ENCODE results near the gene KRT86. TPM values are rescaled to one million over a fixed set of nuclear protein-coding genes. Genes with fewer than 3 reads are reported as not detected.

KRT86 gene
- total RNA-seq, 2 donors from 2014 or later, result 0.43 TPM; not detected in 1

Other genes with a start within 250 kb of the KRT86 start
- 1 to 10 TPM; 3.0 to 4.0 TPM for gene NR4A1, start 223.2 kb upstream of the KRT86 start, total RNA-seq
- 10 to 100 TPM; 43.1 to 55.1 TPM for gene ATG101, start 204.7 kb upstream of the KRT86 start, total RNA-seq
- gene SMIM41, start 194.9 kb upstream of the KRT86 start, total RNA-seq, result not detected
- gene KRT80, start 82.6 kb upstream of the KRT86 start, total RNA-seq, result not detected
- gene KRT7, start 41.4 kb upstream of the KRT86 start, total RNA-seq, result 1 to 10 TPM; 2.6 to 6.1 TPM
- under 1 TPM in 1 of 2 donors, not detected in 1; 0.22 TPM for gene KRT81, start 16.9 kb downstream of the KRT86 start, total RNA-seq
- gene KRT83, start 46.8 kb downstream of the KRT86 start, total RNA-seq, result not detected
- gene KRT85, start 92.8 kb downstream of the KRT86 start, total RNA-seq, result not detected
- not detected for gene KRT84, start 111.0 kb downstream of the KRT86 start, total RNA-seq
- not detected for gene KRT82, start 131.7 kb downstream of the KRT86 start, total RNA-seq
- not detected for gene KRT75, start 159.7 kb downstream of the KRT86 start, total RNA-seq
- not detected for gene KRT6B, start 177.5 kb downstream of the KRT86 start, total RNA-seq
- not detected for gene KRT6C, start 199.2 kb downstream of the KRT86 start, total RNA-seq
- not detected for gene KRT6A, start 218.6 kb downstream of the KRT86 start, total RNA-seq
- gene KRT5, start 245.7 kb downstream of the KRT86 start, total RNA-seq, result not detected

Measured in natural killer cell treated with Interleukin-12 subunit alpha and Interleukin-12 subunit beta and Interleukin-15 and Interleukin-18, amount 100 ng/mL, for 72 hours (primary cell).